Neuronal stem cell (in vitro differentiated cells): ENCODE data around the gene SRGAP2C.
"Not testable (repeated sequence)": the region's sequence is repeated elsewhere in the genome, so short reads cannot be mapped to it uniquely, and the experiment has no call there.

Experiments
- DNase-seq: peaks from one replicate; pipeline ENCODE4 v3.0.0-alpha.2; 2013; ENCODE audit warnings: low spot score
- H2AFZ ChIP-seq: one replicate; pipeline ENCODE4 v1.6.1; 2013; ENCODE audit warnings: mild to moderate bottlenecking, low read length, inconsistent platforms
- H2AK5ac ChIP-seq: 2 replicates; pipeline ENCODE4 v1.6.1; 2013; ENCODE audit warnings: low read depth, mild to moderate bottlenecking, inconsistent platforms, low read length, moderate library complexity, mixed read lengths
- H2BK120ac ChIP-seq: 2 replicates; pipeline ENCODE4 v1.6.1; 2013; ENCODE audit warnings: low read depth, mild to moderate bottlenecking, inconsistent platforms, low read length, moderate library complexity, mixed read lengths
- H2BK12ac ChIP-seq: one replicate; pipeline ENCODE4 v1.6.1; 2013; ENCODE audit warnings: low read length, inconsistent platforms
- H2BK15ac ChIP-seq: 2 replicates; pipeline ENCODE4 v1.6.1; 2013; ENCODE audit warnings: mild to moderate bottlenecking, low read length, inconsistent platforms, mixed read lengths
- H2BK5ac ChIP-seq: one replicate; pipeline ENCODE4 v1.6.1; 2013; ENCODE audit warnings: inconsistent platforms, mild to moderate bottlenecking, low read length, moderate library complexity
- H3K14ac ChIP-seq: one replicate; pipeline ENCODE4 v1.6.1; 2013; ENCODE audit warnings: low read length, inconsistent platforms
- H3K18ac ChIP-seq: 2 replicates; pipeline ENCODE4 v1.6.1; 2013; ENCODE audit warnings: low read length, inconsistent platforms
- H3K23ac ChIP-seq: 2 replicates; pipeline ENCODE4 v1.6.1; 2013; ENCODE audit warnings: low read depth, mild to moderate bottlenecking, mixed read lengths, low read length, inconsistent platforms; ENCODE audit not compliant: poor library complexity
- H3K27ac ChIP-seq: replicated peaks from 3 replicates; pipeline ENCODE4 v1.5.1; 2013; ENCODE audit warnings: low read length, inconsistent platforms
- H3K27me3 ChIP-seq, 3 experiments: 2 replicates each; pipeline ENCODE4 v1.6.1; 2013; ENCODE audit warnings: low read length in 3 of 3, mild to moderate bottlenecking in 2 of 3, inconsistent platforms in 1 of 3, low read depth in 1 of 3, mixed read lengths in 1 of 3, moderate library complexity in 1 of 3; ENCODE audit not compliant: control insufficient read depth in 3 of 3, insufficient read depth in 3 of 3
- H3K36me3 ChIP-seq, 2 donors: replicated peaks in 1 of 2; 2 replicates each; pipeline ENCODE4 v1.6.1; 2013; ENCODE audit warnings: low read length in 2 of 2; ENCODE audit not compliant: control insufficient read depth in 2 of 2, insufficient read depth in 2 of 2
- H3K4ac ChIP-seq: 2 replicates; pipeline ENCODE4 v1.6.1; 2013; ENCODE audit warnings: inconsistent platforms, mild to moderate bottlenecking, low read length, moderate library complexity
- H3K4me1 ChIP-seq, 2 donors: 1 replicate in 1 of 2; 2 replicates in 1 of 2; pipeline ENCODE4 v1.6.1; 2013; ENCODE audit warnings: low read length in 2 of 2, low read depth in 1 of 2; ENCODE audit not compliant: control insufficient read depth in 2 of 2, insufficient read depth in 1 of 2
- H3K4me2 ChIP-seq: one replicate; pipeline ENCODE4 v1.6.1; 2013; ENCODE audit warnings: mild to moderate bottlenecking, low read length, inconsistent platforms; ENCODE audit not compliant: insufficient read depth, poor library complexity, severe bottlenecking
- H3K4me3 ChIP-seq, 2 donors: 2 replicates each; pipeline ENCODE4 v1.5.1; 2013; ENCODE audit warnings: low read length in 2 of 2, mild to moderate bottlenecking in 2 of 2, inconsistent platforms in 1 of 2, moderate library complexity in 1 of 2
- H3K79me1 ChIP-seq: one replicate; pipeline ENCODE4 v1.6.1; 2013; ENCODE audit warnings: low read depth, mild to moderate bottlenecking, inconsistent platforms, low read length, moderate library complexity
- H3K9ac ChIP-seq: one replicate; pipeline ENCODE4 v1.6.1; 2013; ENCODE audit warnings: mild to moderate bottlenecking, low read depth, low read length, inconsistent platforms; ENCODE audit not compliant: poor library complexity
- H3K9me3 ChIP-seq, 2 donors: replicated peaks in 1 of 2; 2 replicates each; pipeline versions ENCODE3 to v1.6.1; 2013; ENCODE audit warnings: low read length in 2 of 2, mild to moderate bottlenecking in 2 of 2, inconsistent platforms in 1 of 2, low read depth in 1 of 2, mixed read lengths in 1 of 2, moderate library complexity in 1 of 2; ENCODE audit not compliant: control insufficient read depth in 2 of 2, insufficient read depth in 1 of 2
- H4K8ac ChIP-seq: one replicate; pipeline ENCODE4 v1.6.1; 2013; ENCODE audit warnings: low read depth, mild to moderate bottlenecking, inconsistent platforms, low read length, moderate library complexity
- H4K91ac ChIP-seq: one replicate; pipeline ENCODE4 v1.6.1; 2013; ENCODE audit warnings: low read length, low read depth, mild to moderate bottlenecking, inconsistent platforms; ENCODE audit not compliant: poor library complexity
- WGBS, 2 donors: extraction: QIAGEN DNeasy Blood & Tissue Kit; methylation state at CpG; one replicate each; pipeline ENCODE4 v1.1.7; 2013; ENCODE audit warnings: missing lambda C conversion rate in 2 of 2, mixed read lengths in 1 of 2; ENCODE audit not compliant: insufficient read length in 2 of 2, insufficient replicate concordance in 1 of 2; ENCODE audit errors: extremely low coverage in 2 of 2; 5-methylcytosine and 5-hydroxymethylcytosine counted together

SRGAP2C gene

GRCh38 chr1:121292590-121292989 lies 107.8 kb downstream of the SRGAP2C start:
- H3K9ac ChIP-seq, H2AFZ ChIP-seq, H3K14ac ChIP-seq, DNase-seq, H3K36me3 ChIP-seq, H4K8ac ChIP-seq, H3K23ac ChIP-seq, H3K4me1 ChIP-seq, H3K18ac ChIP-seq, H3K4ac ChIP-seq, H3K79me1 ChIP-seq, H2BK120ac ChIP-seq, H2BK12ac ChIP-seq, H3K27me3 ChIP-seq, H3K27ac ChIP-seq, H2BK5ac ChIP-seq, H4K91ac ChIP-seq, H3K4me2 ChIP-seq, H3K9me3 ChIP-seq, H3K4me3 ChIP-seq, H2BK15ac ChIP-seq, H2AK5ac ChIP-seq: not testable (repeated sequence)
- no CpG with 5 or more reads among the region's 2 CpGs for WGBS, 2 donors

DNA sequence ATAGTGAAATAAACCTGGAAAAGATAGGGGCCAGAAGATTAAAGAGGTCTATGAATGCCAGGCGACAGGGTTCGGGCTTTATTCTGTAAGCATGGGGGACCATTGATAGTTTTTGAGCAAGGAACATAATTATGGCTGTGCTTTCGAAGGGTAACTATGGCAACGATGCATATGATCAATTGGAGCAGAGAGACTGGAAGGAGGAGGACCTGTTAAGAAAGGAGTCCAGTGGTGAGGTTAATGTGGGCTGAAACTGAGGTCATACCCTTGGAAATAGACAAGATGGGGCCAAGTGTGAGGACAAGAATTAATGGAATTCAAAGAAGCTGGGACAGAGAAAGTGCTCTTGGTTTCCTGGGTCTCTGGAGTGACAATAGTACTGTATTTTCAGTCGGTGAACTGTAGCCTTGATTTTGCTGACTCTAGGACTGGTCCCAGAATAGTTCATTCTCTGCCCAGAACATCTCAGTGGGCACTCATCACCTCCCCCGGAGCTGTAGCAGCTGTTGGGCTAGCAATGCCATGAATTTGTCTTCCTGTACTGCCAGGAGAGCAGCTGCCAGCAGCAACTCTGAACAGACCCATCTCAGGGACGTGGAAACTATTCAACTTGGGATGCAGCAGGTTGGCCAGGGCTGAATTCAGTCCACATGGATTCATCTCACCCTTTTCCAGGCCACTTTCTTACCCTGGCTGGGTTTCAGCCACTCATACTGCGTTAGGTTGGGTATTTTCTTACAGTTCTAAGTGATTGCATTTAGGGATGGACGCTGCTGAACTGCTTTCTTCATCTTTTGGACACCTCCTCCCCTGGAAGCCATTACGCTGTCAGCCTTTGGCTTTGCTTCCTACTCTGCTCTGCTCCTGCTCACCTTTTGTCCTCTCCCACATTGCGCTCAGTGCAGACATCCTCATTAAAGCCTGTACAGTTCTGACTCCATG lies 108.8 kb downstream of the SRGAP2C start:
- not testable (repeated sequence) for H3K27me3 ChIP-seq

DNA sequence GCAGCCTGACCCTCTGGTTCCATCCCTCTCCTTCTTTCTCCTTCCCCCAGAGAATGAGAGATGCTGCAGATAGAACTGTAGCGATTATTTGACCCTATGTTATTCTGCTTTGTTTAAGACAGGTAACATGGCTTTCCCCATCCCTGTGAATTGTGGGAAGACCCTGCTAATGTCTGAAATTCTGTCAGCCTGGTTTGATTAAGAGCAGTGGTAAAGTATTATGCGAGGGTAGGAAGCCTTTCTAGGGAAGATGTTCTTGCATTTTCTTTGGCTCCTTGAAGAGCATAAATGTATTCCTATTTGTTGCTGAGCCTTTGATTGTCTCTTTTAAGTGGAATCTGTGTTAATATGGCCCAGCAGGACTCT lies 109.4 kb downstream of the SRGAP2C start:
- H3K79me1 ChIP-seq, H3K4ac ChIP-seq, H3K14ac ChIP-seq, H2BK5ac ChIP-seq, H4K91ac ChIP-seq, H3K27me3 ChIP-seq, H2BK12ac ChIP-seq, DNase-seq, H3K9me3 ChIP-seq, H3K27ac ChIP-seq, H3K9ac ChIP-seq, H2AFZ ChIP-seq, H2BK15ac ChIP-seq, H3K23ac ChIP-seq, H3K4me2 ChIP-seq, H2BK120ac ChIP-seq, H2AK5ac ChIP-seq, H3K36me3 ChIP-seq, H3K4me3 ChIP-seq, H3K4me1 ChIP-seq, H3K18ac ChIP-seq, H4K8ac ChIP-seq: not testable (repeated sequence)
- no CpG with 5 or more reads among the region's 2 CpGs for WGBS, 2 donors

More for the DNA sequence above, 108.8 kb downstream of the SRGAP2C start:
- H3K23ac ChIP-seq, H3K9ac ChIP-seq, H3K4ac ChIP-seq, H3K18ac ChIP-seq, H2AFZ ChIP-seq, H3K14ac ChIP-seq, H2BK5ac ChIP-seq, H3K79me1 ChIP-seq, H3K4me1 ChIP-seq, H3K9me3 ChIP-seq, H2BK12ac ChIP-seq, H2AK5ac ChIP-seq, H3K4me3 ChIP-seq, H3K4me2 ChIP-seq, H4K8ac ChIP-seq, DNase-seq, H3K27ac ChIP-seq, H3K36me3 ChIP-seq, H2BK15ac ChIP-seq, H4K91ac ChIP-seq, H2BK120ac ChIP-seq: not testable (repeated sequence)
- WGBS, 2 donors = no CpG with 5 or more reads among the region's 11 CpGs

GRCh38 chr1:121296563-121296962 lies 111.8 kb downstream of the SRGAP2C start:
- not testable (repeated sequence) for H3K4me1 ChIP-seq, H3K27me3 ChIP-seq, H3K4me2 ChIP-seq, H2AFZ ChIP-seq, H2BK15ac ChIP-seq, H3K27ac ChIP-seq, DNase-seq, H3K4ac ChIP-seq, H2BK12ac ChIP-seq, H3K18ac ChIP-seq, H3K79me1 ChIP-seq, H3K4me3 ChIP-seq, H2AK5ac ChIP-seq, H3K23ac ChIP-seq, H3K9me3 ChIP-seq, H3K36me3 ChIP-seq, H3K14ac ChIP-seq, H4K8ac ChIP-seq, H4K91ac ChIP-seq, H3K9ac ChIP-seq, H2BK120ac ChIP-seq, H2BK5ac ChIP-seq
- no CpG with 5 or more reads among the region's 4 CpGs for WGBS, 2 donors
